Ascending aorta (tissue), 2 donors: ENCODE measurements around the gene AMBRA1. TPM values are rescaled to one million over a fixed set of nuclear protein-coding genes. Genes with fewer than 3 reads are reported as not detected.
A peak's percentile ranks its signal among the peaks of the same experiment; 100 is the strongest.

Experiments
- DNase-seq, 2 donors: peaks; one replicate each; pipeline ENCODE4 v3.0.0-alpha.2; 2019; ENCODE audit warnings: low spot score in 2 of 2
- H3K27ac ChIP-seq, 2 donors: fragments of 200-600 bp; sonication (generic); one replicate each; pipeline ENCODE4 v1.5.1; 2016 to 2017; ENCODE audit warnings: mild to moderate bottlenecking in 1 of 2
- H3K27me3 ChIP-seq: fragments of 200-600 bp; sonication (generic); one replicate; pipeline ENCODE4 v1.5.1; 2017
- H3K36me3 ChIP-seq, 2 donors: fragments of 200-600 bp; sonication (generic); one replicate each; pipeline ENCODE4 v1.5.1; 2016
- H3K4me1 ChIP-seq, 2 donors: fragments of 200-600 bp; sonication (generic); one replicate each; pipeline ENCODE4 v1.5.1; 2016 to 2017; ENCODE audit warnings: mild to moderate bottlenecking in 1 of 2
- H3K4me3 ChIP-seq, 2 donors: fragments of 200-600 bp; sonication (generic); one replicate each; pipeline ENCODE4 v1.5.1; 2016 to 2017; ENCODE audit warnings: mild to moderate bottlenecking in 1 of 2
- H3K9me3 ChIP-seq, 2 donors: fragments of 200-600 bp; sonication (generic); one replicate each; pipeline ENCODE4 v1.5.1; 2016
- CTCF ChIP-seq, 3 experiments: fragments of 200-600 bp in 2 of 3; fragments of 450-650 bp in 1 of 3; sonication (generic) in 2 of 3; IDR thresholded peaks; one replicate each; pipeline ENCODE4 v1.5.1; 2016 to 2019; ENCODE audit warnings: antibody characterized with exemption in 3 of 3, mild to moderate bottlenecking in 1 of 3, moderate library complexity in 1 of 3
- intact Hi-C: fragments of 100-400 bp; cut with DNase I; formaldehyde crosslinking; loops from one replicate; pipeline ENCODE4 v1.15.1; 2023
- total RNA-seq: library from RNA; depleted of rRNA; stranded (reverse); fragments of >200 nt; gene quantifications from one replicate; pipeline ENCODE4 v1.1.0, GENCODE V29; 2016

Gene AMBRA1
- total RNA-seq, 1 donor from 2014 or later = 12.1 TPM

GRCh38 chr11:46452918-46453517 lies 140.8 kb downstream of the AMBRA1 start:
- Histone ChIP-seq H3K27me3 (no peaks in the 10 kb centered on the region), H3K36me3 (no peaks in the 10 kb centered on the region), H3K4me1 (no peaks in the 10 kb centered on the region), H3K4me3 (no peak overlapping the region), H3K27ac (no peak overlapping the region), H3K9me3 (no peaks in the 10 kb centered on the region)
- intact Hi-C loops = no loop called here
- no peak for DNase-seq
- TF ChIP-seq CTCF (IDR thresholded peaks at IDR 0.05) = no peak

GRCh38 chr11:46451759-46452158 lies 142.1 kb downstream of the AMBRA1 start:
- no peak overlapping the region for H3K4me3 ChIP-seq
- intact Hi-C loops = no loop called here
- H3K36me3 ChIP-seq = no peaks in the 10 kb centered on the region
- H3K27ac ChIP-seq = no peak overlapping the region
- H3K4me1 ChIP-seq = peaks cover 0 to 3% of the 10 kb centered on the region in 2 donors
- H3K27me3 ChIP-seq = no peaks in the 10 kb centered on the region
- no peak for TF ChIP-seq CTCF (IDR thresholded peaks at IDR 0.05)
- H3K9me3 ChIP-seq = no peaks in the 10 kb centered on the region
- DNase-seq = no peak

GRCh38 chr11:46450846-46451477 lies 142.9 kb downstream of the AMBRA1 start:
- H3K4me3 ChIP-seq = no peak overlapping the region
- TF ChIP-seq CTCF (IDR thresholded peaks at IDR 0.05) = no peak
- no peaks in the 10 kb centered on the region for H3K27me3 ChIP-seq
- H3K27ac ChIP-seq = no peak overlapping the region
- peaks cover 6 to 8% of the 10 kb centered on the region in 2 donors for H3K4me1 ChIP-seq
- no peaks in the 10 kb centered on the region for H3K9me3 ChIP-seq
- intact Hi-C loops = no loop called here
- no peak for DNase-seq
- no peaks in the 10 kb centered on the region for H3K36me3 ChIP-seq

GRCh38 chr11:46447544-46447943 lies 146.3 kb downstream of the AMBRA1 start:
- no peak overlapping the region for H3K27ac ChIP-seq
- intact Hi-C loops = no loop called here
- no peak for TF ChIP-seq CTCF (IDR thresholded peaks at IDR 0.05)
- DNase-seq = no peak
- no peaks in the 10 kb centered on the region for H3K27me3 ChIP-seq
- peaks cover 8% of the 10 kb centered on the region in 2 donors for H3K4me1 ChIP-seq
- H3K36me3 ChIP-seq = peaks cover 2 to 5% of the 10 kb centered on the region in 2 donors
- no peaks in the 10 kb centered on the region for H3K9me3 ChIP-seq
- H3K4me3 ChIP-seq = no peak overlapping the region

GRCh38 chr11:46445920-46446771 lies 147.7 kb downstream of the AMBRA1 start:
- H3K27ac ChIP-seq = peak overlapping the region in 1 of 2 donors; percentile 29
- intact Hi-C loops = no loop called here
- H3K4me3 ChIP-seq = no peak overlapping the region
- H3K4me1 ChIP-seq = peaks cover 8% of the 10 kb centered on the region in 2 donors
- H3K36me3 ChIP-seq = peaks cover 9 to 13% of the 10 kb centered on the region in 2 donors
- TF ChIP-seq CTCF (IDR thresholded peaks at IDR 0.05) = no peak
- H3K27me3 ChIP-seq = no peaks in the 10 kb centered on the region
- no peaks in the 10 kb centered on the region for H3K9me3 ChIP-seq
- DNase-seq = no peak
